SK-N-SH (cell line): Measurements from ENCODE around the gene TMEM51. TPM values are rescaled to one million over a fixed set of nuclear protein-coding genes. Genes with fewer than 3 reads are reported as not detected.
A peak's percentile ranks its signal among the peaks of the same experiment; 100 is the strongest.

ENCODE experiments used
- CTCF ChIA-PET: fragments of 300-600, 350-600 bp; formaldehyde crosslinking; extraction: SDS; loops from one replicate; lab custom pipeline; 2021; lab: Yijun Ruan, JAX
- POLR2A ChIA-PET: fragments of 350-600 bp; sonication (Branson Sonifier 250); formaldehyde crosslinking; extraction: SDS; loops from one replicate; lab custom pipeline; 2020; ENCODE audit warnings: antibody characterized with exemption, inconsistent platforms; lab: Yijun Ruan, JAX
- DNase-seq: peaks from one replicate; pipeline ENCODE4 v3.0.0; 2012
- H2AFZ ChIP-seq: fragments of 200-600 bp; sonication (generic); 2 replicates; pipeline ENCODE4 v1.8.1; 2016; ENCODE audit warnings: antibody characterized with exemption, mild to moderate bottlenecking, low read depth
- H3F3A ChIP-seq: fragments of 200-600 bp; sonication (generic); replicated peaks from 2 replicates; pipeline ENCODE3; 2016; ENCODE audit warnings: antibody characterized with exemption, mild to moderate bottlenecking; ENCODE audit not compliant: insufficient read depth
- H3K27ac ChIP-seq, 2 experiments: fragments of 200-500 bp in 1 of 2; fragments of 200-600 bp in 1 of 2; sonication (Bioruptor generic) in 1 of 2; sonication (generic), shearing (Covaris generic) in 1 of 2; 2 replicates each; pipeline versions ENCODE4 v1.5.1 to v1.6.1; 2014 to 2016; ENCODE audit warnings: low read depth in 2 of 2, inconsistent platforms in 1 of 2, low read length in 1 of 2, mild to moderate bottlenecking in 1 of 2, mixed read lengths in 1 of 2
- H3K27me3 ChIP-seq: fragments of 200-600 bp; sonication (generic), shearing (Covaris generic); 2 replicates; pipeline ENCODE4 v1.6.1; 2016; ENCODE audit warnings: mixed run types; ENCODE audit not compliant: insufficient read depth
- H3K36me3 ChIP-seq, 2 experiments: fragments of 200-500 bp in 1 of 2; fragments of 200-600 bp in 1 of 2; sonication (Bioruptor generic) in 1 of 2; sonication (generic) in 1 of 2; replicated peaks in 1 of 2; 2 replicates each; pipeline versions ENCODE3 to v1.5.1; 2014 to 2016; ENCODE audit warnings: low read length in 1 of 2, mild to moderate bottlenecking in 1 of 2; ENCODE audit not compliant: insufficient read depth in 2 of 2, control insufficient read depth in 1 of 2
- H3K4me1 ChIP-seq, 2 experiments: fragments of 200-500 bp in 1 of 2; fragments of 200-600 bp in 1 of 2; sonication (Bioruptor generic) in 1 of 2; sonication (generic), shearing (Covaris generic) in 1 of 2; 2 replicates each; pipeline versions ENCODE4 v1.5.1 to v1.6.1; 2014 to 2016; ENCODE audit warnings: low read depth in 1 of 2, low read length in 1 of 2, mixed run types in 1 of 2; ENCODE audit not compliant: insufficient read depth in 2 of 2, control insufficient read depth in 1 of 2
- H3K4me2 ChIP-seq: fragments of 200-600 bp; sonication (generic), shearing (Covaris generic); 2 replicates; pipeline ENCODE4 v1.6.1; 2017; ENCODE audit warnings: mixed run types
- H3K4me3 ChIP-seq, 2 experiments: fragments of 200-500 bp in 1 of 2; fragments of 200-600 bp in 1 of 2; sonication (Bioruptor generic) in 1 of 2; sonication (generic), shearing (Covaris generic) in 1 of 2; 2 replicates each; pipeline versions ENCODE4 v1.5.1 to v1.8.1; 2014 to 2016; ENCODE audit warnings: low read depth in 2 of 2, inconsistent platforms in 1 of 2, low read length in 1 of 2, mild to moderate bottlenecking in 1 of 2, mixed read lengths in 1 of 2, moderate library complexity in 1 of 2
- H3K79me2 ChIP-seq: fragments of 200-600 bp; sonication (generic); 2 replicates; pipeline ENCODE4 v1.8.1; 2017; ENCODE audit warnings: mild to moderate bottlenecking; ENCODE audit not compliant: insufficient read depth
- H3K9ac ChIP-seq: fragments of 200-600 bp; sonication (generic); 2 replicates; pipeline ENCODE4 v1.6.1; 2017; ENCODE audit warnings: mixed run types
- H3K9me2 ChIP-seq: fragments of 200-600 bp; sonication (generic); 2 replicates; pipeline ENCODE4 v1.6.1; 2017; ENCODE audit warnings: mixed run types
- H3K9me3 ChIP-seq: fragments of 200-600 bp; sonication (generic); 2 replicates; pipeline ENCODE4 v1.6.1; 2017; ENCODE audit warnings: mixed run types, mild to moderate bottlenecking, moderate library complexity
- H4K20me1 ChIP-seq: fragments of 200-600 bp; sonication (generic); 2 replicates; pipeline ENCODE4 v1.6.1; 2017; ENCODE audit warnings: mild to moderate bottlenecking, mixed run types; ENCODE audit not compliant: insufficient read depth
- CHD2 ChIP-seq: fragments of 150-350 bp; IDR thresholded peaks from 2 replicates; pipeline ENCODE4 v1.6.1; 2018; ENCODE audit warnings: low read length; ENCODE audit not compliant: partially characterized antibody
- CTCF ChIP-seq: fragments of 200-600 bp; sonication (generic); IDR thresholded peaks from 2 replicates; pipeline ENCODE4 v1.6.1; 2017; ENCODE audit warnings: antibody characterized with exemption, mild to moderate bottlenecking, moderate library complexity
- ELF1 ChIP-seq: IDR thresholded peaks from 2 replicates; pipeline ENCODE4 v1.4.0; 2012
- EP300 ChIP-seq, 2 experiments: IDR thresholded peaks; 2 replicates each; pipeline versions ENCODE4 v1.4.0 to v1.6.1; 2012; ENCODE audit warnings: borderline replicate concordance in 1 of 2, low read depth in 1 of 2, low read length in 1 of 2
- EZH2phosphoT487 ChIP-seq: fragments of 200-600 bp; sonication (generic); IDR thresholded peaks from 2 replicates; pipeline ENCODE4 v1.6.1; 2017; ENCODE audit warnings: low read depth, mixed run types, mild to moderate bottlenecking, antibody characterized with exemption, moderate library complexity, borderline replicate concordance
- FOSL2 ChIP-seq: IDR thresholded peaks from 2 replicates; pipeline ENCODE4 v1.4.0; 2012; ENCODE audit warnings: low read depth, mild to moderate bottlenecking, moderate library complexity, borderline replicate concordance
- FOXJ3 ChIP-seq: sonication (generic); formaldehyde crosslinking; IDR thresholded peaks from 2 replicates; pipeline ENCODE4 v1.5.1; 2020; ENCODE audit warnings: mild to moderate bottlenecking, missing genetic modification reagents
- FOXM1 ChIP-seq: IDR thresholded peaks from 2 replicates; pipeline ENCODE4 v1.4.0; 2012; ENCODE audit warnings: low read depth, mild to moderate bottlenecking
- GABPA ChIP-seq: IDR thresholded peaks from 2 replicates; pipeline ENCODE4 v1.4.0; 2012; ENCODE audit warnings: low read depth, mild to moderate bottlenecking
- JUND ChIP-seq: IDR thresholded peaks from 2 replicates; pipeline ENCODE4 v1.4.0; 2012
- MEF2A ChIP-seq: IDR thresholded peaks from 2 replicates; pipeline ENCODE4 v1.4.0; 2012; ENCODE audit warnings: low read depth, borderline replicate concordance
- NFIC ChIP-seq: IDR thresholded peaks from 2 replicates; pipeline ENCODE4 v1.4.0; 2012; ENCODE audit warnings: borderline replicate concordance
- NRF1 ChIP-seq: IDR thresholded peaks from 2 replicates; pipeline ENCODE4 v1.6.1; 2012; ENCODE audit warnings: low read depth, mild to moderate bottlenecking, low read length
- RAD21 ChIP-seq: IDR thresholded peaks from 2 replicates; pipeline ENCODE4 v1.6.1; 2012; ENCODE audit warnings: mild to moderate bottlenecking, low read length
- RCOR1 ChIP-seq: fragments of 150-350 bp; IDR thresholded peaks from 2 replicates; pipeline ENCODE4 v1.6.1; 2017; ENCODE audit warnings: antibody characterized with exemption, low read length
- RFX5 ChIP-seq: IDR thresholded peaks from 2 replicates; pipeline ENCODE4 v1.6.1; 2012; ENCODE audit warnings: mild to moderate bottlenecking, improper control_type of control experiment, low read length
- SIN3A ChIP-seq: IDR thresholded peaks from 2 replicates; pipeline ENCODE4 v1.6.1; 2012; ENCODE audit warnings: low read depth, mild to moderate bottlenecking, low read length, moderate library complexity, borderline replicate concordance
- SMC3 ChIP-seq: IDR thresholded peaks from 2 replicates; pipeline ENCODE4 v1.6.1; 2012; ENCODE audit warnings: low read depth, low read length, improper control_type of control experiment
- TCF12 ChIP-seq: IDR thresholded peaks from 2 replicates; pipeline ENCODE4 v1.4.0; 2012
- TEAD4 ChIP-seq: IDR thresholded peaks from 2 replicates; pipeline ENCODE4 v1.4.0; 2012; ENCODE audit warnings: mild to moderate bottlenecking, borderline replicate concordance; ENCODE audit not compliant: insufficient read depth
- USF2 ChIP-seq: fragments of 150-350 bp; IDR thresholded peaks from 2 replicates; pipeline ENCODE4 v1.6.1; 2017; ENCODE audit warnings: antibody characterized with exemption, low read length, low read depth, borderline replicate concordance
- YY1 ChIP-seq: IDR thresholded peaks from 2 replicates; pipeline ENCODE4 v1.4.0; 2012; ENCODE audit warnings: low read depth, mild to moderate bottlenecking
- WGBS: methylation state at CpG from one replicate; pipeline ENCODE4 v1.1.6; 2017; ENCODE audit warnings: low lambda C conversion rate; 5-methylcytosine and 5-hydroxymethylcytosine counted together
- polyA plus RNA-seq, 3 experiments: library from polyadenylated mRNA; depleted of rRNA; stranded (reverse); fragments of >200 nt; gene quantifications; 2 replicates each; pipeline ENCODE4 v1.2.3, GENCODE V29; 2012
- TF ChIP-seq, protein P1 (sequence below): fragments of 150-350 bp; IDR thresholded peaks from 2 replicates; pipeline ENCODE4 v1.6.1; 2016; ENCODE audit warnings: mild to moderate bottlenecking, low read depth, low read length
- TF ChIP-seq, protein P2 (sequence below): IDR thresholded peaks from 2 replicates; pipeline ENCODE4 v1.4.0; 2012; ENCODE audit warnings: low read depth

TMEM51 gene
- polyA plus RNA-seq, 1 of the 3 experiments (the other 2 are of a cell fraction), result 25.6 TPM

- no peak for TF ChIP-seq FOSL2
- no peak for TF ChIP-seq FOXJ3 (CRISPR knock-in tag)
- no peak for TF ChIP-seq NFIC
- TF ChIP-seq, protein P1, sequence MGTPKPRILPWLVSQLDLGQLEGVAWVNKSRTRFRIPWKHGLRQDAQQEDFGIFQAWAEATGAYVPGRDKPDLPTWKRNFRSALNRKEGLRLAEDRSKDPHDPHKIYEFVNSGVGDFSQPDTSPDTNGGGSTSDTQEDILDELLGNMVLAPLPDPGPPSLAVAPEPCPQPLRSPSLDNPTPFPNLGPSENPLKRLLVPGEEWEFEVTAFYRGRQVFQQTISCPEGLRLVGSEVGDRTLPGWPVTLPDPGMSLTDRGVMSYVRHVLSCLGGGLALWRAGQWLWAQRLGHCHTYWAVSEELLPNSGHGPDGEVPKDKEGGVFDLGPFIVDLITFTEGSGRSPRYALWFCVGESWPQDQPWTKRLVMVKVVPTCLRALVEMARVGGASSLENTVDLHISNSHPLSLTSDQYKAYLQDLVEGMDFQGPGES, result no peak
- TF ChIP-seq USF2, result no peak
- TF ChIP-seq FOXM1, result no peak
- TF ChIP-seq, protein P2, sequence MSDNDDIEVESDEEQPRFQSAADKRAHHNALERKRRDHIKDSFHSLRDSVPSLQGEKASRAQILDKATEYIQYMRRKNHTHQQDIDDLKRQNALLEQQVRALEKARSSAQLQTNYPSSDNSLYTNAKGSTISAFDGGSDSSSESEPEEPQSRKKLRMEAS, result peak; percentile 46; the same call in 1 of the 2 replicates
- TF ChIP-seq EZH2phosphoT487, result no peak
- TF ChIP-seq CTCF, result no peak
- TF ChIP-seq SIN3A, result peak; percentile 37; the same call in 1 of the 2 replicates
- TF ChIP-seq ELF1, result no peak
- TF ChIP-seq CHD2, result no peak
- no peak for TF ChIP-seq TEAD4
- TF ChIP-seq JUND, result no peak
- peak; percentile 25; the same call in 1 of the 2 replicates for TF ChIP-seq GABPA
- TF ChIP-seq RFX5, result no peak
These were observed 93.5 kb downstream of the TMEM51 start, which contains the start of gene FHAD1 (continued) for GRCh38 chr1:15246960-15247614.

DNA sequence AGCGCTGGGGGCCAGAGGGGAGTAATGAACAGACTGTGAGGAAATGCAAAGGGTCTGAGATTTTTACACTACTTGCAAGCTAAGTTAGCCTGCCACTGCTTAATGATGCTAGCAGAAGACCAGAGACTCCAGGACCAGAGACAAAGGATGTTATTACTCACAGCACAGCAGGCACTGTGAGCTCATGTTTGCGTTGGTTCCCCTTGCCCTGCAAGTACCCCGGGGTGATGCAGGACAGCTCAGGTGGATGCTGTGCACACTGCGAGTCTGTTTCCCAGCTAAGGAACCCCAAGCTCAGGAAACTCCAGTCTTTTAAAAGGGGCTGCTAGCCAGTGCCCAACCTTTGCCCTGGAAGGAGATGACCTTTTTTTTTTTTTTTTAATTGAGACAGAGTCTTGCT lies 94.7 kb downstream of the TMEM51 start:
- ChIA-PET CTCF (interaction anchor here (1.1 to 3.4 kb wide), 5 partner anchors 9 to 96 kb away, joined by 3 to 18 read pairs (median 5); partner anchors contain the start of gene TMEM51), POLR2A (interaction anchor here (1.4 kb wide), 1 partner anchor 54 kb away, joined by 4 read pairs; no protein-coding TSS in a partner anchor)
- Histone ChIP-seq H3K4me1 (peaks cover 0 to 18% of the 10 kb centered on the region in 2 experiments; a peak in 1 of 4 replicates), H3K9me2 (no peaks in the 10 kb centered on the region), H3F3A (no peaks in the 10 kb centered on the region), H3K4me3 (no peak overlapping the region), H3K4me2 (no peak overlapping the region), H3K27ac (no peak overlapping the region), H3K79me2 (no peaks in the 10 kb centered on the region), H2AFZ (no peak overlapping the region), H3K9ac (no peak overlapping the region), H3K27me3 (no peaks in the 10 kb centered on the region), H4K20me1 (no peaks in the 10 kb centered on the region), H3K9me3 (no peaks in the 10 kb centered on the region), H3K36me3 (no peaks in the 10 kb centered on the region)
- 97% methylated on average over 4 of the region's 4 CpGs for WGBS
- no peak for DNase-seq
- no peak for TF ChIP-seq TCF12
- no peak for TF ChIP-seq RAD21
- TF ChIP-seq SMC3, result no peak
- no peak for TF ChIP-seq MEF2A
- no peak for TF ChIP-seq USF2
- no peak for TF ChIP-seq EP300 (IDR thresholded peaks at IDR 0.05; ENCODE audit: borderline replicate concordance in 1 of 2, low read depth in 1 of 2, low read length in 1 of 2)
- no peak for TF ChIP-seq EZH2phosphoT487
- TF ChIP-seq CTCF, result no peak
- TF ChIP-seq RCOR1, result no peak
- no peak for TF ChIP-seq GABPA
- TF ChIP-seq NRF1, result no peak
- TF ChIP-seq FOSL2, result no peak
- no peak for TF ChIP-seq YY1
- TF ChIP-seq NFIC, result no peak
- no peak for TF ChIP-seq TEAD4
- no peak for TF ChIP-seq SIN3A
